BLaER1 (cell line): ENCODE results near the gene NR2E3.

Experiments
- H3K27ac ChIP-seq: shearing (Covaris generic); formaldehyde crosslinking; 2 replicates; pipeline ENCODE4 v1.8.1; 2022
- H3K27me3 ChIP-seq: shearing (Covaris generic); formaldehyde crosslinking; 2 replicates; pipeline ENCODE4 v1.8.1; 2022
- H3K36me3 ChIP-seq: shearing (Covaris generic); formaldehyde crosslinking; 2 replicates; pipeline ENCODE4 v1.8.1; 2022
- H3K4me1 ChIP-seq: shearing (Covaris generic); formaldehyde crosslinking; 2 replicates; pipeline ENCODE4 v1.8.1; 2022
- H3K4me2 ChIP-seq: shearing (Covaris generic); formaldehyde crosslinking; 2 replicates; pipeline ENCODE4 v1.8.1; 2022
- H3K4me3 ChIP-seq: shearing (Covaris generic); formaldehyde crosslinking; 2 replicates; pipeline ENCODE4 v1.8.1; 2022
- H3K9ac ChIP-seq: shearing (Covaris generic); formaldehyde crosslinking; 2 replicates; pipeline ENCODE4 v1.8.1; 2022
- H3K9me3 ChIP-seq: shearing (Covaris generic); formaldehyde crosslinking; 2 replicates; pipeline ENCODE4 v1.8.1; 2022
- H4K20me1 ChIP-seq: shearing (Covaris generic); formaldehyde crosslinking; 2 replicates; pipeline ENCODE4 v1.8.1; 2022
- Cebpa-rat ChIP-seq: shearing (Covaris generic); IDR thresholded peaks from 2 replicates; pipeline ENCODE4 v1.8.1; 2022

The NR2E3 gene

DNA sequence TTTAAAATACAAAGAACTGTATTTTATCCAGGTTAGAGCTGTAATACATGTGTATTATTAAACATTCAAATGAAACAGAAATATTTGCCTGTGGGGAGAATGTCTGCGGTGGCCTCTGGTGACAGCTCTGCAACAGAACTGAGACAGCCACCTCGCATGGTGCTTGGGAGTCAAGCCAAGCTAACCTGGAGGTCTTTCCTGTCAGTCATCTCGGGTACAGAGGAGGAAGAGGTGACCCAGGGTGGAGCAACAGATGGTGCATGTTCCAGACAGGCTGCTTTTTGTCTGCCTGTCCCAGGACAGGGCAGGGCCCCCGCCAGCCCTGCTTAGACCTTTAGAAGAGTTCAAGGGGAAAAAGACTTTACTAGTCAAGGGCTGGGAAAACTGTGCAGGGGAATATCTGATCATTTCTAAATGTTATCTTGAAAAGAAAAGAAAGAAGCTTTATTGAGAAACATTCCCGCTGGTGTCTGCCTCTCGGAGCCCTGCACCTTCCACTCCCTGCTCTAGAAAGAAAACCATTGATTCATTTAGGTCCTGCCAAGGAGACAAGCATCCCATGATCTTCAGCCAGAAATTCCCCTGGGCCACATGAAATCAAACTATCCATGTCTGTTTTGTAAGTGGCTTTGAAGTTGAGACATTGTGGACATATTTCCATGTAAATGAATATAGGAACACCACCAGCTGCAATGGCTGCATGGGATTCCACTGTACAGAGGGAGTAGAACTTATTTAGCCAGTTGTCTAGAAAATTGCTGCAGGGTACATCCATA is 5.5 kb upstream of the NR2E3 start:
- no peak overlapping the region for H3K4me3 ChIP-seq
- H3K27ac ChIP-seq = no peak overlapping the region
- H3K4me2 ChIP-seq = no peak overlapping the region

DNA sequence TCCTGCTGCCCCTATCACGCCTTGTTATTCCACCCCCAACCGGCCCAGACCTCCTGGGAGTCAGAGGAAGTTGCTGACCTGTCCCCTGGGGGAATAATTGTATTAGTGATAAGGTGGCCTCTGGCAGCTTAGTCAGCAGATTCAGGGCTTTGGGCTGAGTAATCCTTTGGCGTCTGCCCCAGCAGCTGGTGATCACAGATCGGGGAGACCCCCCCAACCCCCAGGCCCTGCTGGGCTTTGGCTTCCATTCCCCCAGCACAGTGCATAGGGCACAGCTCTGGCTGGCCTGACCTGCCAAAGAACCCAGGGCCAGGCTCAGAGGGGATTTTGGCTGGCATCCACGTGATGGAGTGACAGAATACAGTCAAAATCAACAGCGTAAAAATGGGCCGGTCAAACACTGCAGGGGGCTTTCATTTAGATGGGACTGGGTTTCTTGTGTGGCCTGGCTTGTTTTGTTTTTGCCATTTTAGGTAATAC is 3.9 kb upstream of the NR2E3 start:
- Histone ChIP-seq H3K4me3 (no peak overlapping the region), H3K9me3 (no peaks in the 10 kb centered on the region), H3K4me1 (peaks cover 41% of the 10 kb centered on the region), H3K9ac (no peak overlapping the region; the same call in 1 of the 2 replicates), H3K36me3 (no peaks in the 10 kb centered on the region), H3K27me3 (no peaks in the 10 kb centered on the region), H3K27ac (peak overlapping the region; percentile 54), H4K20me1 (no peaks in the 10 kb centered on the region), H3K4me2 (peak overlapping the region; percentile 90)
- no peak for TF ChIP-seq Cebpa-rat

More for the DNA sequence above, 5.5 kb upstream of the NR2E3 start:
- H3K9me3 ChIP-seq = no peaks in the 10 kb centered on the region
- no peak overlapping the region for H3K9ac ChIP-seq
- H3K36me3 ChIP-seq = no peaks in the 10 kb centered on the region
- H3K27me3 ChIP-seq = no peaks in the 10 kb centered on the region
- H4K20me1 ChIP-seq = no peaks in the 10 kb centered on the region
- no peak for TF ChIP-seq Cebpa-rat
- H3K4me1 ChIP-seq = peaks cover 41% of the 10 kb centered on the region

DNA sequence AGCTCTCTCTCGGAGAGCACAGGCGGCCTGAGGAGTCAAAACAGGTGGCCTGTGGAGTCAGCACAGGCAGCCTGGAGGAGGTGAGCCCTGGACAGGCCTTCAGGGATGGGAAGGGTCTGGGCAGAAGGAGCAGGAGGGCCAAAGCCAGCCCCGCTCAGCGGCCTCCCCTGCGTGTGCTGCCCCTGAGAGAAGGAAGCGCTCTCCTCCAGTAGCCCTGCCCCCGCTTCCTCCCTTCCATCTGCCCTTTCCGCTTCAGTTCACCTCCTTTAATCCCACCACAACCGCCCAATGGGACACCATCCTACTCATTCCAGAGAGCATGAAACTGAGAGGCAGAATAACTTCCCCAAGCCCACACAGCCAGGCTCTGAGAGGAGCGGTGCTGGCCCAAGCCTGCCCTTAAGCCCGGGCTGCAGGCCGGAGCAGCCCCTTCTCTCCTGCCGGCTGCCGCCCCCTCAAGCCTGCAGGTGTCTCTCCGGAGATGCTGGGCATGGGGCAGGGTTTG is 3.2 kb upstream of the NR2E3 start:
- Histone ChIP-seq H4K20me1 (no peaks in the 10 kb centered on the region), H3K4me2 (peak overlapping the region; percentile 90), H3K4me3 (no peak overlapping the region), H3K27ac (peak overlapping the region; percentile 54), H3K4me1 (peaks cover 41% of the 10 kb centered on the region), H3K36me3 (no peaks in the 10 kb centered on the region), H3K9ac (peak overlapping the region; percentile 21; the same call in 1 of the 2 replicates), H3K9me3 (no peaks in the 10 kb centered on the region), H3K27me3 (no peaks in the 10 kb centered on the region)
- TF ChIP-seq Cebpa-rat = no peak

DNA sequence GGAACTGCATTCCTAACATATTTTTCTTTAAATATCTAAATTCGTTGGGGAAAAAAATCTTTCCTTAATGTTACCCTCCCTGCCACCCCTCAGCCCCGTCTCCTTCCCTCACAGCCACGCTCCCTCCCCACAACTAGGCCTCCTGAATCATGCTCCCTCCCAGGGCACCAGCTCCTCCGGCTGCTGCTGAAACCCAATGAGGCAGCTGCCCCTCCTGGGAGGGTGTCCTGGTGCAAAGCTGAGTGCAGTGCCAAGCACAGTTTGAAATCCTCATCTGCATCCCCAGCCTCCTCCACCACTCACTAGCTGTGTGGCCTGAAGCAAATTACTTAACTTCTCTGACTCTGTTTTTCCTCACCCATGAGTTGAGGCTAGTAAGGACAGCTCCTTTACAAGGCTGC is 2.7 kb upstream of the NR2E3 start:
- Histone ChIP-seq H3K27me3 (no peaks in the 10 kb centered on the region), H4K20me1 (no peaks in the 10 kb centered on the region), H3K9ac (no peak overlapping the region), H3K4me1 (peaks cover 41% of the 10 kb centered on the region), H3K4me3 (no peak overlapping the region), H3K9me3 (no peaks in the 10 kb centered on the region), H3K27ac (peak overlapping the region; percentile 54; the same call in 1 of the 2 replicates), H3K36me3 (no peaks in the 10 kb centered on the region), H3K4me2 (peak overlapping the region; percentile 90)
- no peak for TF ChIP-seq Cebpa-rat

DNA sequence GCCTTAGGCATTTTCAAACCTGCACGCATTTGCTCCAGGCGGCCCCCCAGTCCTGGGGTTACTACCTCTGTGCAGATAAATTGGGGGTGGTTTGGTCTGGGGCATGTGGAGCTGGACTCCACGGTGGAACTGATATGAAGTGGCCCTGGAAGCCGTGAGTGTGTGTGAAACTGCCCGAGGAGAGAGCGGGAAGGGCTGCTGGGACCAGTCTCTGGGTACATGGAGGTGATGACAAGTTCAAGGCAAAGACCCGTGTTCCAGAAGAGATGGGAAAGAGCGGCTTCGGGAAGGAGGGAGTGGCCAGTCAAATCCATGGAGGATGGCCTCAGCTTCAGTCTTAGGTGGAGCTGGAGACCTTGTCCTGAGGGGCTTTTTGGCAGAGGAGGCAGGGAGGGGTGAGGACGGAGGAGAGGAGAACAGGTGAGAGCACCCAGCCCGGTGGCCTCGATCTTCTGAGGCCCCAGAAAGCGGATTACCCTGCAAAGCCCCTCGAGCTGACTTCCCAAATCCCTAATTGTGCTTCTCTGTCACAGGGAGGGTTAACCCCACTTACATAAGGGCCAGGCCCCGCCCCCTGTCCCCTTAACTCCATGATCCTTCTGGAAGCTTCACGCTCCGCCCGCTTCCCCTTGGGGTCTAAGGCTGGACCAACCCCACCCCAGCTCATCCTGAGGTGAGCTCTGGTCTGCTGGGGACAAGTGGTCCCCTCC is 1.9 kb upstream of the NR2E3 start:
- H3K9me3 ChIP-seq = no peaks in the 10 kb centered on the region
- peaks cover 41% of the 10 kb centered on the region for H3K4me1 ChIP-seq
- no peak for TF ChIP-seq Cebpa-rat
- H4K20me1 ChIP-seq = no peaks in the 10 kb centered on the region
- H3K9ac ChIP-seq = no peak overlapping the region
- no peak overlapping the region for H3K4me3 ChIP-seq
- 0 out of 2 replicates have a peak overlapping the region, but pooled peaks have one; percentile 22 for H3K27ac ChIP-seq
- no peaks in the 10 kb centered on the region for H3K27me3 ChIP-seq
- H3K36me3 ChIP-seq = no peaks in the 10 kb centered on the region
- H3K4me2 ChIP-seq = peak overlapping the region; percentile 90; the same call in 1 of the 2 replicates

DNA sequence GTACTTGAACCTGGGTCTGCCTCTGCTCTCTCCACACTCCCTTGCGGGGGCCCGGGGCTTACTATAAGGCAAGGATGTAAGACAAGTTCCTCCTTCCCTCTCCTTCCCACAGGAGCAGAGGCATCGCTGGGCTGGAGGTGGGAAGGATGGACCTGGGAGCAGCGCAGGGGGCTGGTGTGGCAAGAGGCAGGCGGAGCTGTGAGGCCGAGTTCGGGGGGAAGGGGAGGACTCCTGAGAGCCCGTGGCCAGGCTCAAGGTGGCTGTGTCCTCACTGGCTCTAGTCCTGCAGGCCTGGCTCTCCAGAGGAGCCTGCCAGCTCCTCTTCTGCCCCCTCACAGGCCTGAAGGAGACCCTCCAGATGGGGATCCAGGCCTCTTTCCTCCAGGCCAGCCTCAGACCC is 1.0 kb upstream of the NR2E3 start:
- Histone ChIP-seq H3K4me3 (no peak overlapping the region), H3K27me3 (no peaks in the 10 kb centered on the region), H4K20me1 (no peaks in the 10 kb centered on the region), H3K4me1 (peaks cover 36% of the 10 kb centered on the region), H3K9ac (no peak overlapping the region), H3K9me3 (no peaks in the 10 kb centered on the region), H3K36me3 (no peaks in the 10 kb centered on the region), H3K27ac (peak overlapping the region; percentile 26; the same call in 1 of the 2 replicates), H3K4me2 (no peak overlapping the region)
- no peak for TF ChIP-seq Cebpa-rat

DNA sequence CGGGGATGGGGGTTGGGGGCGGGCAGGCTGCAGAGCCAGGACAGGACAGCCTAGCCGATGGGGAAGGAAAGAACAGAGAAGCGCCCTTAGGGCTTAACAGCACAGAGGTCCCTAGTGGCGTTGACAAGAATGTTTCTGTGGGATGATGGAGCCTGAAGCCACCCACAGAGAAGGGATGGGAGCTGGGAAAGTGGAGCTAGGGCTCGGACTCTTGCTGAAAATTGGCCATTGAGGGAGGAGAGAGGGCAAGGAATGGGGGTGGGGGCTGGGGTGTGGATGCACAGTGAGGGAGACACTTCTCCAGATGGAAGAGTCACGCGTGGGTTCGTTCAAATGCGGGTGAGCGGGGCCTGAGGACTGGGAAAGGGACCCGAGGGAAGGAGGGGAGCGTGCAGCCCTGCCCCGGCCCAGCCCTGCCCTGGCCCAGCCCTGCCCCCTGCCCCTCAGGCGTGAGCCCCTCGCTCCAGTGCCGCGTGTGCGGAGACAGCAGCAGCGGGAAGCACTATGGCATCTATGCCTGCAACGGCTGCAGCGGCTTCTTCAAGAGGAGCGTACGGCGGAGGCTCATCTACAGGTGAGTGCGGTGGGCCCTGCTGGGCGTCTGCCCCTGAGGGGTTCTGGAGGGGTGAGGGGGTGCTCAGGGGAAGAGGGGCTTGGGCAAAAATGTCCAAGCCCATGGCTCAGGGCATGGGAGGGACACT is 832 bp downstream of the NR2E3 start:
- Histone ChIP-seq H3K36me3 (no peaks in the 10 kb centered on the region), H3K27ac (no peak overlapping the region), H3K9ac (no peak overlapping the region), H4K20me1 (no peaks in the 10 kb centered on the region), H3K4me1 (peaks cover 23% of the 10 kb centered on the region), H3K9me3 (no peaks in the 10 kb centered on the region), H3K4me3 (no peak overlapping the region), H3K27me3 (no peaks in the 10 kb centered on the region), H3K4me2 (no peak overlapping the region)
- TF ChIP-seq Cebpa-rat = no peak

DNA sequence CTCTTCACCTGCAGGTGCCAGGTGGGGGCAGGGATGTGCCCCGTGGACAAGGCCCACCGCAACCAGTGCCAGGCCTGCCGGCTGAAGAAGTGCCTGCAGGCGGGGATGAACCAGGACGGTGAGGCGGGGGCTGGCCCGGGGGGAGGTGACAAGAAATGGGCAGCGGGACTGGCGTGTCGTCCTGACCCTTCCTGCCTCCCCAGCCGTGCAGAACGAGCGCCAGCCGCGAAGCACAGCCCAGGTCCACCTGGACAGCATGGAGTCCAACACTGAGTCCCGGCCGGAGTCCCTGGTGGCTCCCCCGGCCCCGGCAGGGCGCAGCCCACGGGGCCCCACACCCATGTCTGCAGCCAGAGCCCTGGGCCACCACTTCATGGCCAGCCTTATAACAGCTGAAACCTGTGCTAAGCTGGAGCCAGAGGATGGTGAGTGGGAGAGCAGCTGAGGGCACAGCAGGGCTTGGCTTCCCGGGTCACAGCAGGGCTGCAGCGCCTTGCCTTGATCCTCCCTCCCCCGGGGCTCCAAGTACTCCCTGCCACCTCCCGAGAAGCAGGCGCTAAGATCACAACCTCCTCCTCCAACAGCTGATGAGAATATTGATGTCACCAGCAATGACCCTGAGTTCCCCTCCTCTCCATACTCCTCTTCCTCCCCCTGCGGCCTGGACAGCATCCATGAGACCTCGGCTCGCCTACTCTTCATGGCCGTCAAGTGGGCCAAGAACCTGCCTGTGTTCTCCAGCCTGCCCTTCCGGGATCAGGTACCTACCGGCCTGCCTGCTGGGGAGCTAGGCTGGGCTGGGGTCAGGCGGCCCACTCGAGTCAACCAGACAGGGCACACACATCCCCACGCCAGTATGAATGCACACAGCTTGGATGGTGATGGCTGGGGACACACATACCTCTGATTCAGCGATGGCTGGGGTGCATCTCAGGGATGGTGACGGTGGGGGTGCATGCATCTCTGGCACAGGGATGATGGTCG is 1.7 kb downstream of the NR2E3 start:
- no peak for TF ChIP-seq Cebpa-rat
- H3K9me3 ChIP-seq = no peaks in the 10 kb centered on the region
- no peaks in the 10 kb centered on the region for H3K27me3 ChIP-seq
- H3K36me3 ChIP-seq = no peaks in the 10 kb centered on the region
- no peaks in the 10 kb centered on the region for H4K20me1 ChIP-seq
- no peak overlapping the region for H3K4me2 ChIP-seq
- H3K4me3 ChIP-seq = no peak overlapping the region
- H3K27ac ChIP-seq = no peak overlapping the region
- no peak overlapping the region for H3K9ac ChIP-seq
- peaks cover 15% of the 10 kb centered on the region for H3K4me1 ChIP-seq
